GM19463 (cell line): Measurements from ENCODE around the gene PDGFD.
A peak's percentile ranks its signal among the peaks of the same experiment; 100 is the strongest.

Source experiments
- ATAC-seq: cut with Tn5 transposase; IDR thresholded peaks from one replicate; pipeline ENCODE4 v1.9.1; 2021; ENCODE audit warnings: mild to moderate bottlenecking, moderate library complexity; ENCODE audit not compliant: unreplicated experiment

The PDGFD gene

GRCh38 chr11:103894034-103894433 lies 269.9 kb downstream of the PDGFD start:
- no peak for ATAC-seq

GRCh38 chr11:103893371-103893770 lies 270.6 kb downstream of the PDGFD start:
- no peak for ATAC-seq

GRCh38 chr11:103892603-103893002 lies 271.3 kb downstream of the PDGFD start:
- ATAC-seq: no peak

- ATAC-seq: no peak
These were observed 273.3 kb downstream of the PDGFD start for GRCh38 chr11:103890654-103891053.

GRCh38 chr11:103889679-103890078 lies 274.3 kb downstream of the PDGFD start:
- no peak for ATAC-seq

- ATAC-seq: no peak
These were observed 275.4 kb downstream of the PDGFD start for GRCh38 chr11:103888541-103888951.

GRCh38 chr11:103887001-103887658 lies 276.8 kb downstream of the PDGFD start:
- peak; percentile 61 for ATAC-seq

GRCh38 chr11:103883856-103884255 lies 280.1 kb downstream of the PDGFD start:
- no peak for ATAC-seq

- no peak for ATAC-seq
These were observed 280.7 kb downstream of the PDGFD start for GRCh38 chr11:103883291-103883690.

GRCh38 chr11:103881584-103881983 lies 282.4 kb downstream of the PDGFD start:
- ATAC-seq: no peak

- ATAC-seq: no peak
These were observed 283.0 kb downstream of the PDGFD start for GRCh38 chr11:103880968-103881367.

GRCh38 chr11:103878646-103879045 lies 285.3 kb downstream of the PDGFD start:
- no peak for ATAC-seq

GRCh38 chr11:103877221-103877620 lies 286.7 kb downstream of the PDGFD start:
- ATAC-seq: no peak

GRCh38 chr11:103875855-103876510 lies 288.0 kb downstream of the PDGFD start:
- ATAC-seq: peak; percentile 91

- no peak for ATAC-seq
These were observed 291.2 kb downstream of the PDGFD start for GRCh38 chr11:103872748-103873147.

- no peak for ATAC-seq
These were observed 291.9 kb downstream of the PDGFD start for GRCh38 chr11:103871923-103872551.

GRCh38 chr11:103870821-103871309 lies 293.1 kb downstream of the PDGFD start:
- ATAC-seq: no peak

- no peak for ATAC-seq
These were observed 296.5 kb downstream of the PDGFD start for GRCh38 chr11:103867481-103867880.

- ATAC-seq: no peak
These were observed 300.4 kb downstream of the PDGFD start for GRCh38 chr11:103863497-103863896.

GRCh38 chr11:103862802-103863174 lies 301.2 kb downstream of the PDGFD start:
- peak; percentile 4 for ATAC-seq

- peak; percentile 77 for ATAC-seq
These were observed 301.7 kb downstream of the PDGFD start for GRCh38 chr11:103862094-103862801.
